Measurements from ENCODE around the gene ASTN2. TPM values are rescaled to one million over a fixed set of nuclear protein-coding genes. Genes with fewer than 3 reads are reported as not detected.

The ASTN2 gene
- total RNA-seq, 1 experiment from 2014 or later, result 4.8 TPM

DNA sequence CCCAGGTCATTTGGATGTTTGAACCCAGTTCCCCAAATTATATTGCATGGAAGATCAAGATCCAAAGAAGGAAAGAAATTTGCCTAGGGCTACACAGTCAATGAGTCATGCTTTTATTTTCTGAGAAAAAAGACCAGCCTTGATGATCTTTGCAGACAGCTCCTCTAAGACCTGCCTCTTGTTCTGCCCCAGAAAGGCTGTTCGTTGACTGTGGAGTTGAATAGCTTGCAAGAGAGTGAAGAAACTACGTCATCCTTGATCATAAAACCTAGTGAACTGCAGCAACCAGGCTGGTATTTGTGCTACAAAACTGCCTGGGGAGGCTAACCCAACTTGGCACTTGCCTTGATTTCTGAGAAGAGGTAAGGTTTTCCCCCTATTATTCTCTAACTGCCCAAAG lies 997.4 kb downstream of the ASTN2 start:
- no peak overlapping the region for H3K9ac ChIP-seq (ENCODE audit: low read length)
- DNase-seq (ENCODE audit: low read depth, low spot score) (no peak), ATAC-seq (no peak)
- no peak overlapping the region for H2AFZ ChIP-seq (ENCODE audit: low read depth, low read length, poor library complexity, severe bottlenecking)
- no peaks in the 10 kb centered on the region for H3K4me1 ChIP-seq (ENCODE audit: control insufficient read depth in 1 of 2, insufficient read depth in 2 of 2, low read length in 2 of 2)
- RAD21 ChIA-PET (ENCODE audit: low non-redundant PET in 1 of 2, low total read pairs in 2 of 2, uncharacterized antibody in 2 of 2, unreplicated experiment in 2 of 2), result no interaction called here
- H3K4me3 ChIP-seq (replicated peaks in 1 of 2; ENCODE audit: low read depth in 1 of 2, low read length in 2 of 2), result no peak overlapping the region
- H3K36me3 ChIP-seq (ENCODE audit: control insufficient read depth in 1 of 2, insufficient read depth in 2 of 2, low read length in 2 of 2), result no peaks in the 10 kb centered on the region
- no peaks in the 10 kb centered on the region for H4K20me1 ChIP-seq (ENCODE audit: insufficient read depth)
- no peaks in the 10 kb centered on the region for H3K9me3 ChIP-seq (ENCODE audit: control insufficient read depth in 1 of 2, insufficient read depth in 1 of 2, low read depth in 1 of 2, low read length in 2 of 2)
- H3K9me2 ChIP-seq (ENCODE audit: insufficient read depth), result no peaks in the 10 kb centered on the region
- POLR2A ChIA-PET, result no interaction called here
- no peak overlapping the region for H3K4me2 ChIP-seq (ENCODE audit: low read length)
- no peaks in the 10 kb centered on the region for H3K79me2 ChIP-seq (ENCODE audit: insufficient read depth, low read length)
- BruUV-seq (replicated peaks), result no TSS peak
- no peaks in the 10 kb centered on the region for H3K27me3 ChIP-seq (ENCODE audit: insufficient read depth, low read length)
- no peak overlapping the region for H3K27ac ChIP-seq (ENCODE audit: low read depth, low read length)
- CTCF ChIA-PET, result no interaction called here
- intact Hi-C loops (cut with micrococcal nuclease), result no loop called here
- no peak for TF ChIP-seq EGR1 (IDR thresholded peaks at IDR 0.05; ENCODE audit: low read depth)
- TF ChIP-seq POLR2AphosphoS5 (IDR thresholded peaks at IDR 0.05; ENCODE audit: low read depth, low read length), result no peak
- TF ChIP-seq CBX3 (IDR thresholded peaks at IDR 0.05; ENCODE audit: low read depth), result no peak
- TF ChIP-seq SIN3A (IDR thresholded peaks at IDR 0.05; ENCODE audit: low read depth), result no peak
- TF ChIP-seq EZH2 (IDR thresholded peaks at IDR 0.05), result no peak
- no peak for TF ChIP-seq TCF7L2 (IDR thresholded peaks at IDR 0.05; ENCODE audit: borderline replicate concordance, extremely low read depth, insufficient read depth, insufficient read length)

DNA sequence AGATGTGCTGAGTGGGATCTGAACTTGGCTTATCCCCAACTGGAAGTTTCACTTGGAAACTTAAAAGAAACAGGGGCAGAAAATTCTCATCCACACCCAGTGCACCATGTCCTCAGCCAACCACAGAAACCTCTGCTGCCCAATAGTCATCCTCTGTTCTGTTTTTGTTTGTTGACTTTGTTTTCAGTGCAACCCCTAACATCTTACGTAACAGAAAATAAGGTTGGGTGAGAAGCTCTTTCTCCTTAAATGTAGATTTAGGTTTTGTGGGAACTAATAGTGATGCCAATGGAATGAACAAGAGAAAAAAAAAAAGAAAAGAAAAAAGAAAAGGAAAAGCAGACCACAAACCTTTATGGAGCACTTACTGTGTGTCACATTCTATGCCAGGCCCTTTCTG lies 998.4 kb downstream of the ASTN2 start:
- Histone ChIP-seq H4K20me1 (ENCODE audit: insufficient read depth) (no peaks in the 10 kb centered on the region), H3K4me1 (ENCODE audit: control insufficient read depth in 1 of 2, insufficient read depth in 2 of 2, low read length in 2 of 2) (no peaks in the 10 kb centered on the region), H3K4me2 (ENCODE audit: low read length) (no peak overlapping the region), H3K36me3 (ENCODE audit: control insufficient read depth in 1 of 2, insufficient read depth in 2 of 2, low read length in 2 of 2) (no peaks in the 10 kb centered on the region), H3K79me2 (ENCODE audit: insufficient read depth, low read length) (no peaks in the 10 kb centered on the region), H3K9me2 (ENCODE audit: insufficient read depth) (no peaks in the 10 kb centered on the region), H3K4me3 (replicated peaks in 1 of 2; ENCODE audit: low read depth in 1 of 2, low read length in 2 of 2) (no peak overlapping the region), H3K9me3 (ENCODE audit: control insufficient read depth in 1 of 2, insufficient read depth in 1 of 2, low read depth in 1 of 2, low read length in 2 of 2) (no peaks in the 10 kb centered on the region), H3K27me3 (ENCODE audit: insufficient read depth, low read length) (no peaks in the 10 kb centered on the region), H3K9ac (ENCODE audit: low read length) (no peak overlapping the region), H2AFZ (ENCODE audit: low read depth, low read length, poor library complexity, severe bottlenecking) (no peak overlapping the region), H3K27ac (ENCODE audit: low read depth, low read length) (no peak overlapping the region)
- ChIA-PET RAD21 (ENCODE audit: low non-redundant PET in 1 of 2, low total read pairs in 2 of 2, uncharacterized antibody in 2 of 2, unreplicated experiment in 2 of 2) (no interaction called here), CTCF (no interaction called here), POLR2A (no interaction called here)
- no TSS peak for BruUV-seq (replicated peaks)
- DNase-seq (ENCODE audit: low read depth, low spot score) (no peak), ATAC-seq (no peak)
- intact Hi-C loops (cut with micrococcal nuclease), result no loop called here
- no peak for TF ChIP-seq SRF (IDR thresholded peaks at IDR 0.05; ENCODE audit: low read depth)
- TF ChIP-seq ELF1 (IDR thresholded peaks at IDR 0.05; ENCODE audit: borderline replicate concordance, low read depth), result no peak
- TF ChIP-seq TCF7L2 (IDR thresholded peaks at IDR 0.05; ENCODE audit: borderline replicate concordance, extremely low read depth, insufficient read depth, insufficient read length), result no peak
- no peak for TF ChIP-seq CBX3 (IDR thresholded peaks at IDR 0.05; ENCODE audit: low read depth)
- no peak for TF ChIP-seq YY1 (IDR thresholded peaks at IDR 0.05; ENCODE audit: extremely low read depth, insufficient replicate concordance, low read depth, low read length)
- TF ChIP-seq, protein P1, sequence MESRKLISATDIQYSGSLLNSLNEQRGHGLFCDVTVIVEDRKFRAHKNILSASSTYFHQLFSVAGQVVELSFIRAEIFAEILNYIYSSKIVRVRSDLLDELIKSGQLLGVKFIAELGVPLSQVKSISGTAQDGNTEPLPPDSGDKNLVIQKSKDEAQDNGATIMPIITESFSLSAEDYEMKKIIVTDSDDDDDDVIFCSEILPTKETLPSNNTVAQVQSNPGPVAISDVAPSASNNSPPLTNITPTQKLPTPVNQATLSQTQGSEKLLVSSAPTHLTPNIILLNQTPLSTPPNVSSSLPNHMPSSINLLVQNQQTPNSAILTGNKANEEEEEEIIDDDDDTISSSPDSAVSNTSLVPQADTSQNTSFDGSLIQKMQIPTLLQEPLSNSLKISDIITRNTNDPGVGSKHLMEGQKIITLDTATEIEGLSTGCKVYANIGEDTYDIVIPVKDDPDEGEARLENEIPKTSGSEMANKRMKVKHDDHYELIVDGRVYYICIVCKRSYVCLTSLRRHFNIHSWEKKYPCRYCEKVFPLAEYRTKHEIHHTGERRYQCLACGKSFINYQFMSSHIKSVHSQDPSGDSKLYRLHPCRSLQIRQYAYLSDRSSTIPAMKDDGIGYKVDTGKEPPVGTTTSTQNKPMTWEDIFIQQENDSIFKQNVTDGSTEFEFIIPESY (IDR thresholded peaks at IDR 0.05; ENCODE audit: extremely low read depth, insufficient replicate concordance, low read length), result no peak
- no peak for TF ChIP-seq EZH2 (IDR thresholded peaks at IDR 0.05)
